GM12878 (cell line): Measurements from ENCODE around the gene SPDL1. TPM values are rescaled to one million over a fixed set of nuclear protein-coding genes. Genes with fewer than 3 reads are reported as not detected.

Source experiments
- ATF3 ChIP-seq: IDR thresholded peaks from 2 replicates; pipeline ENCODE4 v1.6.1; 2011; ENCODE audit warnings: low read depth, mild to moderate bottlenecking, low read length, moderate library complexity, borderline replicate concordance; ENCODE audit errors: extremely low read depth
- CBX3 ChIP-seq: fragments of 200-600 bp; sonication (generic); IDR thresholded peaks from 2 replicates; pipeline ENCODE4 v1.6.1; 2016; ENCODE audit warnings: low read depth, borderline replicate concordance
- EGR1 ChIP-seq, 2 experiments: IDR thresholded peaks; 1 replicate in 1 of 2; 2 replicates in 1 of 2; pipeline ENCODE4 v1.6.1; 2011 to 2012; ENCODE audit warnings: low read depth in 2 of 2, low read length in 2 of 2, borderline replicate concordance in 1 of 2, mild to moderate bottlenecking in 1 of 2, moderate library complexity in 1 of 2
- FOXK2 ChIP-seq: fragments of 450-650 bp; IDR thresholded peaks from 2 replicates; pipeline ENCODE4 v1.6.1; 2017; ENCODE audit warnings: mild to moderate bottlenecking, moderate library complexity
- HDAC2 ChIP-seq: fragments of 200-600 bp; sonication (generic); IDR thresholded peaks from 2 replicates; pipeline ENCODE4 v1.6.1; 2017
- HDAC6 ChIP-seq: fragments of 200-600 bp; sonication (generic); IDR thresholded peaks from one replicate; pipeline ENCODE4 v1.8.0; 2017; ENCODE audit warnings: antibody characterized with exemption; ENCODE audit not compliant: unreplicated experiment
- KDM1A ChIP-seq: fragments of 200-600 bp; sonication (generic); IDR thresholded peaks from 2 replicates; pipeline ENCODE4 v1.6.1; 2016; ENCODE audit warnings: borderline replicate concordance
- MEF2A ChIP-seq: IDR thresholded peaks from 2 replicates; pipeline ENCODE4 v1.6.1; 2011; ENCODE audit warnings: low read depth, mild to moderate bottlenecking, low read length, moderate library complexity; ENCODE audit not compliant: insufficient read depth
- MTA2 ChIP-seq: fragments of 450-650 bp; IDR thresholded peaks from 2 replicates; pipeline ENCODE4 v1.6.1; 2016; ENCODE audit warnings: low read depth, mild to moderate bottlenecking, moderate library complexity
- NFIC ChIP-seq: IDR thresholded peaks from 2 replicates; pipeline ENCODE4 v1.6.1; 2012; ENCODE audit warnings: low read depth, mild to moderate bottlenecking, inconsistent platforms, low read length, moderate library complexity
- NFXL1 ChIP-seq: fragments of 450-650 bp; IDR thresholded peaks from 2 replicates; pipeline ENCODE4 v1.6.1; 2017; ENCODE audit warnings: antibody characterized with exemption, mild to moderate bottlenecking, borderline replicate concordance
- NR2F1 ChIP-seq: fragments of 450-650 bp; conservative IDR thresholded peaks from 2 replicates; pipeline ENCODE4 v1.6.1; 2017; ENCODE audit warnings: mild to moderate bottlenecking
- PML ChIP-seq: IDR thresholded peaks from 2 replicates; pipeline ENCODE4 v1.6.1; 2012; ENCODE audit warnings: low read length, inconsistent platforms
- POLR2A ChIP-seq: IDR thresholded peaks from 2 replicates; pipeline ENCODE4 v1.6.1; 2011; ENCODE audit warnings: low read depth, mild to moderate bottlenecking, low read length
- PRDM15 ChIP-seq: fragments of 450-650 bp; formaldehyde crosslinking; IDR thresholded peaks from 2 replicates; pipeline ENCODE4 v1.4.0; 2020; ENCODE audit warnings: mild to moderate bottlenecking, moderate library complexity
- RAD21 ChIP-seq: IDR thresholded peaks from 2 replicates; pipeline ENCODE4 v1.6.1; 2011; ENCODE audit warnings: mild to moderate bottlenecking, low read depth, low read length, moderate library complexity; ENCODE audit not compliant: insufficient read depth
- RAD51 ChIP-seq: fragments of 450-650 bp; IDR thresholded peaks from 2 replicates; pipeline ENCODE4 v1.6.1; 2016; ENCODE audit warnings: moderate library complexity, mild to moderate bottlenecking, inconsistent platforms
- RFX5 ChIP-seq: IDR thresholded peaks from 2 replicates; pipeline ENCODE4 v1.6.1; 2011; ENCODE audit warnings: low read depth, low read length, improper control_type of control experiment
- SIN3A ChIP-seq: IDR thresholded peaks from 2 replicates; pipeline ENCODE4 v1.6.1; 2012; ENCODE audit warnings: low read depth, low read length, improper control_type of control experiment
- SRF ChIP-seq, 2 experiments: IDR thresholded peaks; 2 replicates each; pipeline ENCODE4 v1.6.1; 2011; ENCODE audit warnings: low read depth in 2 of 2, low read length in 2 of 2, mild to moderate bottlenecking in 1 of 2, moderate library complexity in 1 of 2
- STAT1 ChIP-seq: fragments of 450-650 bp; conservative IDR thresholded peaks from 2 replicates; pipeline ENCODE4 v1.6.1; 2014; ENCODE audit warnings: antibody characterized with exemption, mild to moderate bottlenecking
- TCF3 ChIP-seq: IDR thresholded peaks from 2 replicates; pipeline ENCODE4 v1.6.1; 2012; ENCODE audit warnings: low read depth, mild to moderate bottlenecking, low read length, borderline replicate concordance; ENCODE audit not compliant: insufficient read depth
- WRNIP1 ChIP-seq: IDR thresholded peaks from 2 replicates; pipeline ENCODE4 v1.6.1; 2011; ENCODE audit warnings: low read depth, low read length, improper control_type of control experiment, borderline replicate concordance
- YY1 ChIP-seq: IDR thresholded peaks from 2 replicates; pipeline ENCODE4 v1.6.1; 2011; ENCODE audit warnings: low read depth, mild to moderate bottlenecking, low read length
- ZBTB11 ChIP-seq: fragments of 450-650 bp; formaldehyde crosslinking; IDR thresholded peaks from 2 replicates; pipeline ENCODE4 v1.5.0; 2022; ENCODE audit warnings: mild to moderate bottlenecking, missing genetic modification characterization
- polyA plus RNA-seq, 11 experiments: library from polyadenylated mRNA; depleted of rRNA in 4 of 11; unstranded in 6 of 11; stranded (reverse) in 5 of 11; fragments of >200 nt; fragmentation: Nextera tagmentation in 4 of 11; fragmentation: Illumina TruSeq in 1 of 11; extraction: Ambion mirVana in 4 of 11; extraction: Trizol in 1 of 11; gene quantifications; 1 replicate in 1 of 11; 2 replicates in 10 of 11; pipeline versions ENCODE4 v1.2.1 to v1.2.3, GENCODE V29; 2011 to 2016; ENCODE audit warnings: inconsistent platforms in 2 of 11, missing spikeins in 2 of 11, low read depth in 1 of 11
- total RNA-seq, 4 experiments: library from RNA; depleted of rRNA in 3 of 4; stranded (reverse); fragments of >200 nt in 3 of 4; fragmentation: Illumina TruSeq in 1 of 4; extraction: Trizol in 1 of 4; gene quantifications; 2 replicates each; pipeline versions ENCODE4 v1.2.1 to v1.2.3, GENCODE V29; 2013 to 2021

Gene SPDL1
- total and polyA plus RNA-seq, 10 of the 15 experiments (the other 5 are each of a cell fraction or from before 2014, with no cell fraction given): 34.2 to 69.9 (median 46.0) TPM

- TF ChIP-seq STAT1 (no peak), EGR1 (IDR thresholded peaks at IDR 0.05; ENCODE audit: borderline replicate concordance in 1 of 2, low read depth in 2 of 2, low read length in 2 of 2) (peak in 1 of 2 experiments; percentile 56; a peak in 1 of 3 replicates), CBX3 (no peak), POLR2A (peak; percentile 94), SRF (IDR thresholded peaks at IDR 0.05; ENCODE audit: low read depth in 2 of 2, low read length in 2 of 2) (no peak), FOXK2 (no peak), MEF2A (no peak), ATF3 (no peak), WRNIP1 (no peak), RAD51 (no peak), ZBTB11 (CRISPR knock-in tag) (peak; percentile 82), MTA2 (no peak), NFXL1 (no peak), HDAC2 (no peak; the same call in 1 of the 2 replicates), KDM1A (no peak), YY1 (peak; percentile 43; the same call in 1 of the 2 replicates), SIN3A (peak; percentile 97), RFX5 (no peak), NR2F1 (no peak), NFIC (no peak), HDAC6 (no peak), TCF3 (no peak), PML (peak; percentile 83), PRDM15 (no peak), RAD21 (no peak)
Measured at GRCh38 chr5:169583424-169584220, at the start of gene SPDL1 (continued).
